ENCODE measurements around the gene DACH2.

DACH2 gene

DNA sequence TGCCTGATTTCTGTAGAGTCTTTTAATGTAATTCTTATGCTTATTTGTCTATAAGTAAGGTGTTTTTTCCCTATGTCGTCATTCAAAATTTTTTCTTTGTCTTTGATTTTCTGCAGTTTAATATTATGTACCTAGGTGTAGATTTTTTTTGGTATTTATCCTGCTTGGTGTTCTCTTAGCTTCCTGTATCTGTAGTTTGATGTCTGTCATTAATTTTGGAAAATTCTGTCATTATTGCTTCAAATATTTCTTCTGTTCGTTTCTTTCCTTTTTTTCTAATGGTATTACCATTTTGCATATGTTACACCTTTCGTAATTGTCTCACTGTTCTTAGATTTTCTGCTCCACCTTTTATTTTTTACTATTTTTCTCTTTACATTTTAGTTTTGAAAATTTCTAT, 696.9 kb downstream of the DACH2 start:
- Histone ChIP-seq H2AFZ (ENCODE audit: low read length) (no peak overlapping the region), H3F3A (ENCODE audit: insufficient read depth, low read length) (no peaks in the 10 kb centered on the region), H3K4me3 (ENCODE audit: low read depth, low read length, poor library complexity, severe bottlenecking) (no peak overlapping the region), H4K20me1 (ENCODE audit: insufficient read depth, low read length) (no peaks in the 10 kb centered on the region), H3K36me3 (ENCODE audit: insufficient read depth, low read length) (no peaks in the 10 kb centered on the region), H3K9me2 (ENCODE audit: low read depth, low read length) (no peaks in the 10 kb centered on the region), H3K9ac (ENCODE audit: low read length) (no peak overlapping the region), H3K9me3 (ENCODE audit: low read length) (no peaks in the 10 kb centered on the region), H3K27ac (ENCODE audit: low read depth, low read length, poor library complexity, severe bottlenecking) (no peak overlapping the region), H3K79me2 (ENCODE audit: insufficient read depth, low read length) (no peaks in the 10 kb centered on the region), H3K4me1 (ENCODE audit: insufficient read depth, low read length, severe bottlenecking) (no peaks in the 10 kb centered on the region), H3K27me3 (ENCODE audit: insufficient read depth, low read length) (no peaks in the 10 kb centered on the region), H3K4me2 (ENCODE audit: low read length) (no peak overlapping the region)
- no peak for TF ChIP-seq EZH2 (IDR thresholded peaks at IDR 0.05; ENCODE audit: borderline replicate concordance, low read length)

Data from OCI-LY1 (cell line).